ENCODE results near the gene PKDCC.

PKDCC gene

GRCh38 chr2:42091671-42092070 is 43.9 kb downstream of the PKDCC start:
- no peak for DNase-seq

- no peak for DNase-seq
These were observed 44.5 kb downstream of the PKDCC start for GRCh38 chr2:42092084-42092996.

GRCh38 chr2:42094114-42094513 is 46.3 kb downstream of the PKDCC start:
- DNase-seq, result no peak

GRCh38 chr2:42095923-42096408 is 48.1 kb downstream of the PKDCC start:
- DNase-seq, result peak; percentile 74

- no peak for DNase-seq
These were observed 49.2 kb downstream of the PKDCC start for GRCh38 chr2:42096869-42097591.

- DNase-seq, result no peak
These were observed 51.0 kb downstream of the PKDCC start for GRCh38 chr2:42098571-42099437.

GRCh38 chr2:42099438-42100173 is 51.8 kb downstream of the PKDCC start:
- DNase-seq, result no peak

GRCh38 chr2:42100683-42101205 is 52.9 kb downstream of the PKDCC start:
- no peak for DNase-seq

GRCh38 chr2:42101206-42102023 is 53.6 kb downstream of the PKDCC start:
- DNase-seq, result peak; percentile 67

GRCh38 chr2:42102024-42102590 is 54.3 kb downstream of the PKDCC start:
- peak; percentile 91 for DNase-seq

GRCh38 chr2:42102591-42103450 is 55.0 kb downstream of the PKDCC start:
- DNase-seq, result no peak

GRCh38 chr2:42103829-42104228 is 56.0 kb downstream of the PKDCC start:
- DNase-seq, result no peak

- DNase-seq, result no peak
These were observed 56.8 kb downstream of the PKDCC start for GRCh38 chr2:42104621-42105020.

- DNase-seq, result peak; percentile 64
These were observed 57.8 kb downstream of the PKDCC start for GRCh38 chr2:42105330-42106256.

- DNase-seq, result no peak
These were observed 58.5 kb downstream of the PKDCC start for GRCh38 chr2:42106257-42106816.

GRCh38 chr2:42107249-42108042 is 59.6 kb downstream of the PKDCC start:
- DNase-seq, result no peak

Measured in T-helper 9 cell (primary cell).